Uterus (tissue), 2 donors: Measurements from ENCODE around the gene IQCC.

ENCODE experiments used
- CTCF ChIP-seq, 4 experiments: fragments of 200-600 bp in 2 of 4; fragments of 450-650 bp in 2 of 4; sonication (generic) in 2 of 4; IDR thresholded peaks; one replicate each; pipeline ENCODE4 v1.5.1; 2016 to 2019; ENCODE audit warnings: antibody characterized with exemption in 4 of 4, mild to moderate bottlenecking in 2 of 4, moderate library complexity in 1 of 4
- POLR2A ChIP-seq, 2 donors: fragments of 450-650 bp; IDR thresholded peaks; one replicate each; pipeline ENCODE4 v1.6.1; 2016; ENCODE audit warnings: antibody characterized with exemption in 2 of 2, mild to moderate bottlenecking in 1 of 2, moderate library complexity in 1 of 2

DNA sequence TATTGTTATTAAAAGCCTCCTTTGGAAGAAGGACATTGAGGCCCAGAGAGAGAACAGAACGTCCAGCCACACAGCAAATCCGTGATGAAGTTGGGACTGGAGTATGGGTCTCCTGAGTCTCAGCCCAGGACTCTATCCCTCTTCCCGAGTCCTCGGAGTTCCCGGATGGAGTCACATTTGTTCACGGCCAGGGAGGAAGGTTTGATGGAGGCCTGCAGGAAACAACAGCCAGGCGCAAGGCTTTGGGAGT is 26.4 kb upstream of the IQCC start:
- TF ChIP-seq POLR2A (IDR thresholded peaks at IDR 0.05) (no peak), CTCF (IDR thresholded peaks at IDR 0.05) (no peak)
